ENCODE data around the gene LEMD2.

Gene LEMD2

GRCh38 chr6:33819021-33819420 lies 30.1 kb upstream of the LEMD2 start:
- no peak for DNase-seq (ENCODE audit: low read depth)

GRCh38 chr6:33818293-33818692 lies 29.4 kb upstream of the LEMD2 start:
- no peak for DNase-seq (ENCODE audit: low read depth)

GRCh38 chr6:33817489-33817888 lies 28.6 kb upstream of the LEMD2 start:
- DNase-seq (ENCODE audit: low read depth): no peak

- no peak for DNase-seq (ENCODE audit: low read depth)
Measured at GRCh38 chr6:33816911-33817310, 28.0 kb upstream of the LEMD2 start.

GRCh38 chr6:33815854-33816253 lies 26.9 kb upstream of the LEMD2 start:
- DNase-seq (ENCODE audit: low read depth): no peak

- no peak for DNase-seq (ENCODE audit: low read depth)
Measured at GRCh38 chr6:33813990-33814985, 25.4 kb upstream of the LEMD2 start.

GRCh38 chr6:33813246-33813904 lies 24.4 kb upstream of the LEMD2 start:
- DNase-seq (ENCODE audit: low read depth): no peak

- no peak for DNase-seq (ENCODE audit: low read depth)
Measured at GRCh38 chr6:33812669-33813068, 23.7 kb upstream of the LEMD2 start.

- no peak for DNase-seq (ENCODE audit: low read depth)
Measured at GRCh38 chr6:33809594-33809993, 20.7 kb upstream of the LEMD2 start.

GRCh38 chr6:33808641-33809180 lies 19.8 kb upstream of the LEMD2 start:
- no peak for DNase-seq (ENCODE audit: low read depth)

GRCh38 chr6:33807606-33808005 lies 18.7 kb upstream of the LEMD2 start:
- no peak for DNase-seq (ENCODE audit: low read depth)

- no peak for DNase-seq (ENCODE audit: low read depth)
Measured at GRCh38 chr6:33806841-33807240, 17.9 kb upstream of the LEMD2 start.

- DNase-seq (ENCODE audit: low read depth): no peak
Measured at GRCh38 chr6:33803571-33804053, 14.7 kb upstream of the LEMD2 start, which contains the start of gene MLN. Gene MLN (minus strand): TSS chr6:33804003. CDS start chr6:33801163, 2,840 bp downstream.

GRCh38 chr6:33802186-33802958 lies 13.4 kb upstream of the LEMD2 start:
- DNase-seq (ENCODE audit: low read depth): no peak

GRCh38 chr6:33801611-33802010 lies 12.7 kb upstream of the LEMD2 start:
- no peak for DNase-seq (ENCODE audit: low read depth)

- no peak for DNase-seq (ENCODE audit: low read depth)
Measured at GRCh38 chr6:33800248-33800969, 11.5 kb upstream of the LEMD2 start.

GRCh38 chr6:33799454-33800113 lies 10.7 kb upstream of the LEMD2 start:
- DNase-seq (ENCODE audit: low read depth): no peak

- no peak for DNase-seq (ENCODE audit: low read depth)
Measured at GRCh38 chr6:33798343-33798848, 9.5 kb upstream of the LEMD2 start.

GRCh38 chr6:33797626-33798342 lies 8.9 kb upstream of the LEMD2 start:
- DNase-seq (ENCODE audit: low read depth): no peak
